ENCODE results near the gene POLR1G.

POLR1G gene

GRCh38 chr19:45448425-45448756 is 41.9 kb downstream of the POLR1G start:
- no peak for DNase-seq

- DNase-seq, result no peak
These were observed 42.4 kb downstream of the POLR1G start for GRCh38 chr19:45448887-45449299.

- DNase-seq, result no peak
These were observed 43.5 kb downstream of the POLR1G start for GRCh38 chr19:45450012-45450333.

GRCh38 chr19:45451131-45451849 is 44.8 kb downstream of the POLR1G start:
- no peak for DNase-seq

- no peak for DNase-seq
These were observed 45.5 kb downstream of the POLR1G start for GRCh38 chr19:45451850-45452387.

- DNase-seq, result no peak
These were observed 49.5 kb downstream of the POLR1G start for GRCh38 chr19:45455707-45456499.

- no peak for DNase-seq
These were observed 50.0 kb downstream of the POLR1G start for GRCh38 chr19:45456500-45456815.

GRCh38 chr19:45457776-45458175 is 51.3 kb downstream of the POLR1G start:
- no peak for DNase-seq
